GM19035 (cell line): ENCODE measurements around the gene GLB1L3.
A peak's percentile ranks its signal among the peaks of the same experiment; 100 is the strongest.
"Not testable (repeated sequence)": the region's sequence is repeated elsewhere in the genome, so short reads cannot be mapped to it uniquely, and the experiment has no call there.

Source experiments
- ATAC-seq: cut with Tn5 transposase; IDR thresholded peaks from one replicate; pipeline ENCODE4 v1.9.1; 2021; ENCODE audit not compliant: unreplicated experiment

Gene GLB1L3

GRCh38 chr11:134313821-134314607, 37.8 kb downstream of the GLB1L3 start:
- ATAC-seq, result no peak

- no peak for ATAC-seq
Observed at GRCh38 chr11:134317103-134317502, 40.9 kb downstream of the GLB1L3 start.

GRCh38 chr11:134321373-134321772, 45.2 kb downstream of the GLB1L3 start:
- ATAC-seq, result not testable (repeated sequence)

- no peak for ATAC-seq
Observed at GRCh38 chr11:134322553-134322952, 46.4 kb downstream of the GLB1L3 start.

DNA sequence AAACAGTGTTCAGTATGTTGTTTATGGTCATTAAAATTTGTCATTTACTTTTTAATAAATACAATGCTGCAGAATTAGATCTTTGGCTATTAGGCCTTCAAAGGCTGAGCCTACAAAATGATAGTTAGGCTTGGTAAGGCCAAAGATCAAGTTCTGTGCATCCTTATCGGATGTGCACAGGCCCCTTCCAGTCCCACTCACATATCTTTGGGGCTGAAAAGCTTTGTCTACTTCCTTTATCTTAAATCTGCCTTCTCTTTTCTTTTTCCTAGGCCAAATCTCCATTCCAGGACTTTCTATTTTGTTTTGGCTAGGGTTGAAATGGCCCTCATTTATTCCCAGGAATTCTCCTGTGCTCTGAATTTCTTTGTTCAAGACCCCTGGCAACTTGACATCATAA, 52.3 kb downstream of the GLB1L3 start:
- ATAC-seq, result no peak

GRCh38 chr11:134330611-134331353, 54.6 kb downstream of the GLB1L3 start:
- no peak for ATAC-seq

DNA sequence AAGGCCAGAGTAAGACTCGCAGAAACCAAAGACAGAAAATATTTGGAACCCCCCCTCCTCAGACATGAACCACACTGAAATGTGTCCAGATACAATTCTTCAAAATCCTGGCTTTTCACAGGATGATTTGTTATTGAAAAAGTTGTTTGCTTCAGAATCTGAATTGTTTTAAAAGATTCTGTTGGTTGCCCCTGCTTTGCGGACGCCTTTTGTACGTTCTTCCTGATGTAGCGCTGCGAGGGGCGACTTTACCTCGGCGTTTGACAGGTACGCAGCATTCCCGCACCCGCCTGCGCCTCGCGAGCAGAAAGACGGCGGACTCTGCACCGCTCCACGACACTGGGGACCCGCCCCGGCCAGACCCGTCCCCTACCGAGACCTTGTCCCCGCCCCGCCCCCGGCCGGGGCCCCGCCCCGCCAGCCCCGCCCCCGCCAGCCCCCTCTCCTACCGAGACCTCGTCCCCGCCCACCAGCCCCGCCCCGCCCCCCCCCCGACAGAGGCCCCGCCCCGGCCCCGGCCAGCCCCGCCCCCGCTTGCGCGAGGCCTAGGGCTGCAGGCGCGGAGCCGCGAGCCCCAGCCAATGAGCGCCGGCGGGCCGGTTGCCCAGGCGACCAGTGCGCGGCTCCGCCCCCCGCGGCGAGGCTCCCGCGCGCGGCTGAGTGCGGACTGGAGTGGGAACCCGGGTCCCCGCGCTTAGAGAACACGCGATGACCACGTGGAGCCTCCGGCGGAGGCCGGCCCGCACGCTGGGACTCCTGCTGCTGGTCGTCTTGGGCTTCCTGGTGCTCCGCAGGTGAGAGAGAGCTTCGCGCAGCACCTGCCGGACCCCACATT, 55.4 kb downstream of the GLB1L3 start, which contains the start of gene GLB1L2:
Gene GLB1L2, plus strand, starts transcription at position 635 of the 835 bp plus-strand sequence. Its CDS starts 74 bp downstream, at position 709.
- peak; percentile 92 for ATAC-seq

DNA sequence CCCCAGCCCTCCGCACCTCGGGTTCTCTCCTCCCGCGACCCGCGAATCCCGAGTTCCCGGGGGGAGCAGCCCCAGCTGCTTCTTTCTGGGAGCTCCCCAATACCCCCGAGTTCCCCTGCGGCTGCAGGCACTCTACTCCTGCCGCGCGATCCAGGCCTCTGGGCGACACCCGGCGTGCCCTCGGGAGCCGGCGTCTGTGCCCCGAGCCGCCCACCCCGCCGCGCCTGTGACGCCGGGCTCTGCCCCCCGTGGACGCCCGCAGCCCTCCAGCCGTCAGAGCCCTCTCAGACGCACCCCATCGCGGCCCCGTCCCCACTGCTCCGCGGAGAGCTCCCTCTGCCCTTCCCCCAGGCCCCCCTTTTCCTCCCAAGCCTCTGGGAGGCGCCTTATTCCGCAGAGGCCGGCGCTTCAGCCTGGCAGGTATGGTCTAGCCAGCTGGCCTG, 56.0 kb downstream of the GLB1L3 start:
- peak; percentile 22 for ATAC-seq

DNA sequence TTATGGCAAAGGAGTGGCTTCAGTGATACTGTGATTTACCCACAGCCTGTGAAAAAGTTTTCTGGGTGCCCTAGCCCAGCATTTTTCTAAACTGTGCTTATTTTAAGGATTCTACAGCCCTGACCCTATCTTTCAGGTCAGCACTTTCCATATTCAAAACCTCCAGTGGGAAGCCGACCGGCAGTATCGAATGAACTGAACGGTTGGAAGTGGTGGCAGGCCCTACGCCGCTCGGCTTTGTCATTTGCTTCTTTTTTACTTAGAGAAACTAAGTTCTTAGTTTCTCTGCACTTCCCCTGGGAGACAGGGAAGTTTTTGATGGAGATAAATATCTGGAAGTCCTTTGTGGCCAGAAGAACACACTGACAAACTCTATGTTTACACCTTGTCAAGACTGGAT, 56.6 kb downstream of the GLB1L3 start:
- no peak for ATAC-seq

DNA sequence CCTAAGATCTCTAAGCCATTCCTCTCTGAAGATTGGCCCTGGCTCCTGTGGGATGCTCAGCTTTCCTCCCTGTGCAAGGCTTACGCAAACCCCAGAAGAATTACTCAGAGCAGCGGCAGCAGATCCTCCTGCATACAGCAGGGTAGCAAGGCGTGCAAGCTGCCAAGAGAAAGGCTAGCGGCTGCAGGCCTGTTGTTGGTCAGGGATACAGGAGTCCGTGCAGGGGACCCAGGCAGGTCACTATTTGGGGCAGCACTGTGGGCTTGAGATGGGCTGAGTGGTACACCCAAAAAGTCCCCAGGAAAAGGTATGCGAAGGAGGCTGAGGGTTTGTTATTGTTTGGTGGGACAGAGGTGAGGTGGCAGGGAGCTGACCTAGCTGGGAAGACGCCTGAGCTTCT, 57.1 kb downstream of the GLB1L3 start:
- ATAC-seq, result no peak

GRCh38 chr11:134333946-134334345, 57.8 kb downstream of the GLB1L3 start:
- no peak for ATAC-seq

DNA sequence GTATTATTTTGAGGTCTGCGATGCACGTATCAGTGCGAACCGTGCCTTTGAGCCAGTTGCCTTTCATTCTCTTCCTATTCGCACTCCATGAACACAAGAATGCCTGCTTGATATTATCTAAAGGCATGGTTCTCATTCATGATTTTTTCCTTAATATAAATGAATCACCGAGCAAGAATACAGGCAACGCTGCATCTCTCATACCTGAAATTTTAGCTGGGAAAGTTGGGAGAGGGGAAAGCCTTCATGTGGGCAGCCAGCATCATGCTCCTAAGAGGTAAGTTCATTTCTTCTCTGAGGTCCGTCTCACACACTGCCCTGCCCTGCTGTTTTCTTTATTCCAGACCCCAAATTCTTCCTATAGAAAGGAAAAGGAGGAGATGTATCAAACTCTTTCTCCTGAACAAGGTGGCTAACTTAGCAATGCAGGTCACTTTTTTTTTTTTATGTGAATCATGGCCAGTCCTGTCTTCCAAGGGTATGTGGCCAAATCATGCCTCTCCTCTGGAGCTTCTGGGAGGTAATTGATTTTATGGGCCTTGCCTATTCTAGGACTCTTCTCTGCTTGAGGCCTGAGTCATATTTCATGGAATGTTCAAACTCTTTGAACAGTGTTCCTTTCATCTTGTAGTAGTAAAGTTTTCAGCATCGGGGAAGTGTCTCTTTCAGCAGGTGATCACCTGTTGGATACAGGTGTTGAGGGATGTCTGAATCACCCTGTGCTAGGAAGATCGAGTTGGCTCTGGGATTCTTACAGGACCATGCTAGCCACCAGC, 58.8 kb downstream of the GLB1L3 start:
- no peak for ATAC-seq

GRCh38 chr11:134337051-134337450, 60.9 kb downstream of the GLB1L3 start:
- ATAC-seq, result no peak

GRCh38 chr11:134338068-134338467, 61.9 kb downstream of the GLB1L3 start:
- no peak for ATAC-seq

DNA sequence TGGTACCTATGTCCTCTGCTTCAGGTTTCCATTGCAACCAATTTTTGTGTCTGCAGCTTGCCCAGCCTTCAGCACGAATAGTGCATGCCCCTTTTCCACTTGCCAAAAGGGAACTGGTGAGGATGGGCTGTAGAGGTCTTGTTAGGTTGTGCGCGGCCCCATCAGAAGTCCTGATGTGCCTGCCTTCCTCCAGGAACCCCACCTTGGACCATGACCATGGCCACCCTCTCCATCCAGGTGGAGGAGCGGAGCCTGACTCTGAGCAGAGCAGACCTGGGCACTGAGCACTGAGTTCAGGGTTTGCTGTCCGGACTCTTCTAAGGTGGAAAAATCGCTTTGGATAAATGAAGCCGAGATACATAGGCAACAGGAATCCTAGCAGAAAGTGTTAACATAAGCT, 62.5 kb downstream of the GLB1L3 start:
- ATAC-seq, result no peak

GRCh38 chr11:134339756-134340155, 63.6 kb downstream of the GLB1L3 start:
- ATAC-seq, result no peak

GRCh38 chr11:134340354-134340964, 64.3 kb downstream of the GLB1L3 start:
- ATAC-seq, result no peak

- no peak for ATAC-seq
Observed at GRCh38 chr11:134341805-134342571, 65.8 kb downstream of the GLB1L3 start.

- ATAC-seq, result no peak
Observed at GRCh38 chr11:134342572-134343340, 66.6 kb downstream of the GLB1L3 start.
